ENCODE data around the gene VSTM5.

Gene VSTM5

DNA sequence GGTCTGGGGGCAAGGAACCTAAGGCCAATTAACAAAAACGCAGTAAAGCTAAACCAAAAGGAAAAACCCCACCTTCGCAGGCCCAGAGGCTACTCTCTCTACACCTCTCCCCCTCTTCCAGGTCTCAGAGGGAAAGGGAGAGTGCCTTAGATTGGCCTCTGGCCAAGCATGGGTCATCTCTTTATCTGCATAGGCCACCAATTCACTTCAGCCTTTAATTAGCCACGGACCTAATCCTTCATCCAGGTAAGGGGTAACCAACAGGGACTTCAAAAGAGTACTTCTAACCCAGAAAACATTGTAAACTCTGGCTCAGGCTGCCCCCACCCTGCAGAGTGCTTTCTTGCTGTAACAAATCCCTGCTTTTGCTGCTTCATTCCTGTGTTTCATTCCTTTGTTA lies 9.4 kb downstream of the VSTM5 start:
- TF ChIP-seq POLR2AphosphoS5 (IDR thresholded peaks at IDR 0.05; ENCODE audit: low read depth, low read length), result no peak
- TF ChIP-seq POLR2A (IDR thresholded peaks at IDR 0.05; ENCODE audit: low read depth, low read length), result no peak
- no peak for TF ChIP-seq TAF1 (IDR thresholded peaks at IDR 0.05; ENCODE audit: borderline replicate concordance, low read depth, low read length)
- DNase-seq (ENCODE audit: insufficient read length), result no peak
- FAIRE-seq, result no peak

DNA sequence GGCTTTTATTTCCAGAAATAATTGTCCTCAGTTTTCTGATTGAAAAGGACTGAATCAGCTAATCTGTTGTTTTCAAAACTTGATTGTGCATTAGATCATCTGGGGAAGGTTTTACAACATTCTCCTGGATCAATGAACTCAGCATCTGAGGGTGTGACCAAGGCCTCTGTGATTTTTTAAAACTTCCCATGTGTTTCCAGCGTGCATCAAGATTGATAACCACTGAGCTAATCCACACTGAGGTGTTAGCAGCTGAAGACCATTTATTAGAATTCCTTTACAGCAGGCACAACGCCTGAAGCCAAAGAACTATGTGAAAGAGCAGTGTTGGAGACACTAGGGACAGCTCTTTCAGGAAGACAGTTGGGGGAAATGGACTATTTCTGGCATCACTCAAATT lies 10.2 kb downstream of the VSTM5 start:
- DNase-seq (ENCODE audit: insufficient read length) (no peak), FAIRE-seq (no peak)
- no peak for TF ChIP-seq TAF1 (IDR thresholded peaks at IDR 0.05; ENCODE audit: borderline replicate concordance, low read depth, low read length)
- TF ChIP-seq POLR2AphosphoS5 (IDR thresholded peaks at IDR 0.05; ENCODE audit: low read depth, low read length), result no peak
- no peak for TF ChIP-seq POLR2A (IDR thresholded peaks at IDR 0.05; ENCODE audit: low read depth, low read length)

DNA sequence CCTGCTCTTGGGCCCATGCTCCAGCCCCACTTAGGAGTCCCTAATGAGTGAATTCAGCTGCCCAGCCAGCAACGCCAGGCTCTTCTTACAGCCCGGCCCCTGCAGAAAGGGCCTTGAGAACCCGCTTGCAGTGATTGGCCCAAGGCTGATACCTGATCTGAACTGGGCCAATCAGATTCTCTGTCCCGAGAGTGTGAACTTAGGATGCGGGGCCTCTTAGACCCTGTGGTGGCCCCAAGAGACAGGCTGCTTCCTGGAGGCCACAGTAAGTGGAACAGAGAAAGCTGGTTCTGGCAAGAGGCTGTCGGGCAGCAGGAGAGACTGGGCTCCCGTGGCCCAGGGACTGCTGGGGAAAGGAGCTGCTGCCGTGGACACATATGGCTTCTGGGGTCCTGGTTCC lies 11.5 kb downstream of the VSTM5 start:
- DNase-seq (ENCODE audit: insufficient read length) (no peak), FAIRE-seq (no peak)
- TF ChIP-seq POLR2A (IDR thresholded peaks at IDR 0.05; ENCODE audit: low read depth, low read length) (no peak), POLR2AphosphoS5 (IDR thresholded peaks at IDR 0.05; ENCODE audit: low read depth, low read length) (no peak), TAF1 (IDR thresholded peaks at IDR 0.05; ENCODE audit: borderline replicate concordance, low read depth, low read length) (no peak)

DNA sequence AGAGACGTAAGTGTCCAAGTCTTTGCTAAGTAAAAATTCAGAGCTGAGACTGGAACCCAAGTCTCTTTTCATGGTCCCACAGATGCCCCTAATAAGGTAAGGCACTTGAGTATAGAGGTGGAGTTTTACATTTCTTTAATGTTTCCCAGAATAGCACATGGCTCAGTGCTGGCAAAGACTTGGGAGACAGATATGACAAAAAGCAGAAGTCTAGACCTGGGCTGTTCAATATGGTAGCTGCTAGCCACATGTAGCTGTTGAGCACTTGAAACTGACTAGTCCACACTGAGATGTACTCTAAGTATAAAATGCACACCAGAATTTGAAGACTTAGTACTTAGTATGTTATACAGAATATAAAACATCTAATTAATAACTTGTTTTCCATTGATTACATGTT lies 17.6 kb downstream of the VSTM5 start:
- no peak for FAIRE-seq
- TF ChIP-seq POLR2AphosphoS5 (IDR thresholded peaks at IDR 0.05; ENCODE audit: low read depth, low read length), result no peak
- TF ChIP-seq TAF1 (IDR thresholded peaks at IDR 0.05; ENCODE audit: borderline replicate concordance, low read depth, low read length), result no peak
- no peak for TF ChIP-seq POLR2A (IDR thresholded peaks at IDR 0.05; ENCODE audit: low read depth, low read length)
- no peak for DNase-seq (ENCODE audit: insufficient read length)

DNA sequence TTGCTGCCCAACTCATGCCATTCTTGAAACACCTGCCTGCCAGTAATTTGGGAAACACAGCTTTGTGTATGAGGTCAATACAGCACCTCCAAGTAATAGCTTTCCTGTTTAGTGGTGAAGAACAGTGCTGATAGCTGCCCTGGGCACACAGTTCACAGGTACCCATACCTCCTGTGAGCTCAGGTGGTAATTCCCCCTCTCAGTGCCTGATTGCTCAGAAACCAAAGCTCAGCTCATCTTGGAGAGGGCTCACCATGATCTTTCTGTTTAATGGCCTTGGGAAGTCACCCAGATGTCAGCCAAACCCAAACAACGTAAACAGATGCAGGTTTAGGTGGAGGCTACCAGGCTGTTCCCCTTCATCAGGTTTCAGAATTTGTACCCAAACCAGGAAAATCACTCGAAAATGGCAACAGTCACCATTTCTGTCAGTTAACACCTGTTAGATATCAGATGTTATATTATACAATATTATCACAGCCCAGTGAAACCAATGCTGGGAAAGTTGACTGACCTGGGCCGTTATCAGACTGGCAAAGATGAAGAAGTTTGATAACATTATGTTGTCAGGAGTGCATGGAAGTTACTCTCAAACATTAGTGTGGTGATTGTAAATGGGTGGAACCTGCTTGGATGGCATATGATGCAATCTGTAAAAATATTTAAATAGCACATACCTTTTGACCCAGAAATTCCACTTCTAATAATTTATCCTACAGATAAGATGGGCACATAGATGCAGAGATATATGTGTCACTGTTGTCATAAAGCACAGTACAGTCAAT lies 18.9 kb downstream of the VSTM5 start:
- TF ChIP-seq POLR2A (IDR thresholded peaks at IDR 0.05; ENCODE audit: low read depth, low read length) (no peak), POLR2AphosphoS5 (IDR thresholded peaks at IDR 0.05; ENCODE audit: low read depth, low read length) (no peak), TAF1 (IDR thresholded peaks at IDR 0.05; ENCODE audit: borderline replicate concordance, low read depth, low read length) (no peak)
- FAIRE-seq, result no peak
- DNase-seq (ENCODE audit: insufficient read length), result no peak

DNA sequence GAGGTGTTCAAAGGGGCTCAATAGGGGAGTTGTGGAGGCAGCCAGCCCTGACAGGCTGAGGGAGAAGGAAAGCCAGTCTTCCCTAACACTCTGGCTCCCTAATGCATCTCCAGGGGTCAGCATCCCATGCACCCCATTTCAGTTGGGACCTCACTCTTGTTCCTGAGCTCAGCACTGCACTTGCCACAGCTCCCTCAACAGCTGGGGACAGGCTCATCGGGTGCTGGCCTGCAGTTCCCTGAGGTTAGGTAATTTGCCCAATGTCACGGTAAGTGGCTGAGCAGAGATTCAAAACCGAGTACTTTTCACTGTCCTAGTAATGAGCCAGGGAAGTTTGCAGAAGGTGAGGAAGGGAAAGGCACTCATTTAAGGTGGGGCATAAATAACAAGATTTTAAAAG lies 20.8 kb downstream of the VSTM5 start:
- no peak for FAIRE-seq

DNA sequence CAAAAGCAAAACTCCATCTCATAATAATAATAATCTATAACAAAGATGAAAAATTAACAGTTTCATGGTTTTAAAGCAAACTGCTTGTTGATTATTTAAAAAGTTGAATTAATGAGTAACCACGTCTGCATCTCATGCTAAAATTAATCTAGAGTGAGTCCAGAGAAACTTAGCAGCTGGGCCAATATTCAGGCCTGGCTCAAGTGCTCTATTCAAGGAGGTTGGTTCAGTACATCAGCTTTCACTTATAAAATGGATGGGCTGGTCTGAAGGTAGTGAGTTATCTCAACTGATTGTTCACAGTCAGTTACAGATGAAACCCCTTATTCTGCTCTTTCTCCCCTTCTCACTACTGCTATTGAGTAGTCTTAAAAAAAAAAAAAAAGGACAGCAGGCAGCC lies 23.1 kb downstream of the VSTM5 start:
- no peak for TF ChIP-seq TAF1 (IDR thresholded peaks at IDR 0.05; ENCODE audit: borderline replicate concordance, low read depth, low read length)
- FAIRE-seq, result no peak
- DNase-seq (ENCODE audit: insufficient read length), result no peak

More for the DNA sequence above, 20.8 kb downstream of the VSTM5 start:
- DNase-seq (ENCODE audit: insufficient read length), result no peak
- TF ChIP-seq TAF1 (IDR thresholded peaks at IDR 0.05; ENCODE audit: borderline replicate concordance, low read depth, low read length), result no peak
- no peak for TF ChIP-seq POLR2A (IDR thresholded peaks at IDR 0.05; ENCODE audit: low read depth, low read length)
- TF ChIP-seq POLR2AphosphoS5 (IDR thresholded peaks at IDR 0.05; ENCODE audit: low read depth, low read length), result no peak

DNA sequence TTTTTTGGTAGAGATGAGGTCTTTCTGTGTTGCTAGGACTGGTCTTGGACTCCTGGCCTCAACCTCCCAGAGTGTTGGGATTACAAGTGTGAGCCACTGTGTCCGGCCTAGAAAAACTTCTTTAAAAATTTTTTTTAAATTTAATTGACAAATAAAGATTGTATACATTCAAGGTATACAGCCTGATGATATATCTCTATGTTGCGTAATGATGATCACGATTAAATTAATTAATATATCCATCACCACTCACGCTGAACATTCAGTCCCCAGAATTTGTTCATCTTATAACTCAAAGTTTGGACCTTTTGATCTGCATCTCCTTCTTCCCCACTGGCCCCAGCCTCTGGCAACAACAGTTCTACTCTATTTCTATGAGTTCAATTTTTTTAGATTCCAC lies 27.2 kb downstream of the VSTM5 start:
- FAIRE-seq (no peak), DNase-seq (ENCODE audit: insufficient read length) (no peak)
- TF ChIP-seq TAF1 (IDR thresholded peaks at IDR 0.05; ENCODE audit: borderline replicate concordance, low read depth, low read length), result no peak
- TF ChIP-seq POLR2AphosphoS5 (IDR thresholded peaks at IDR 0.05; ENCODE audit: low read depth, low read length), result no peak
- TF ChIP-seq POLR2A (IDR thresholded peaks at IDR 0.05; ENCODE audit: low read depth, low read length), result no peak

DNA sequence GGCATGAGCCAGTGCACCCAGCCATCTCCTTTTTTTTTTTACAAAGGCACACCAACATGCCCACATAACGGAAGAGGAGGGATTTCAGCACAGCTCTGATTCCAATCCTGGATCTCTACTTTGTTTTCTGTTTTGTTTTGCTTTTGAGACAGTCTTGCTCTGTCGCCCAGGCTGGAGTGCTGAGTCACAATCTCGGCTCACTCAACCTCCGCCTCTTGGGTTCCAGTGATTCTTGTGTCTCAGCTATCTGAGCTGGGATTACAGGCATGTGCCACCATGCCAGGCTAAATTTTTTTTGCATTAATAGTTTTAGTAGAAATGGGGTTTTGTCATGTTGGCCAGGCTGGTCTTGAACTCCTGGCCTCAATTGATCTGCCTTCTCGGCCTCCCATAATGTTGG lies 28.1 kb downstream of the VSTM5 start:
- no peak for DNase-seq (ENCODE audit: insufficient read length)
- no peak for FAIRE-seq
- TF ChIP-seq TAF1 (IDR thresholded peaks at IDR 0.05; ENCODE audit: borderline replicate concordance, low read depth, low read length) (no peak), POLR2A (IDR thresholded peaks at IDR 0.05; ENCODE audit: low read depth, low read length) (no peak), POLR2AphosphoS5 (IDR thresholded peaks at IDR 0.05; ENCODE audit: low read depth, low read length) (no peak)

DNA sequence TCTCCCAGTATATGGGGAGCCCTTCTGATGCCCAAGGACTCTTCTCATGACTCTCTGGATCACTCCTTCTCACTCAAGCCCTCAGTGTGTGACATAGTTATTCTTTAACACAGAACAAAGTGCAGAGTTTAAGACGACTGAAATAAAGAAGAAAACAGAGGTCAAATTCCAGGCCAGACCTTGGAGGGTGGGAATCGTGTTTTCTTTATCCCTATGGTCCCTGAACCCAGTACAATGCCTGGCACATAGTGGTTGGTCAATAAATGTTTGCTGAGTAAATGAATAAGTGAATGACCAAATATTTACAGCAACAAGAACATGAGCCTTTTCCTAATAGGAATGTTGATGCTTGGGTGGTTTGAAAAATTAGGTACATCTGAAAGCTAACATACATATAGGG lies 28.8 kb downstream of the VSTM5 start:
- no peak for TF ChIP-seq POLR2A (IDR thresholded peaks at IDR 0.05; ENCODE audit: low read depth, low read length)
- no peak for TF ChIP-seq TAF1 (IDR thresholded peaks at IDR 0.05; ENCODE audit: borderline replicate concordance, low read depth, low read length)
- TF ChIP-seq POLR2AphosphoS5 (IDR thresholded peaks at IDR 0.05; ENCODE audit: low read depth, low read length), result no peak
- FAIRE-seq, result no peak

DNA sequence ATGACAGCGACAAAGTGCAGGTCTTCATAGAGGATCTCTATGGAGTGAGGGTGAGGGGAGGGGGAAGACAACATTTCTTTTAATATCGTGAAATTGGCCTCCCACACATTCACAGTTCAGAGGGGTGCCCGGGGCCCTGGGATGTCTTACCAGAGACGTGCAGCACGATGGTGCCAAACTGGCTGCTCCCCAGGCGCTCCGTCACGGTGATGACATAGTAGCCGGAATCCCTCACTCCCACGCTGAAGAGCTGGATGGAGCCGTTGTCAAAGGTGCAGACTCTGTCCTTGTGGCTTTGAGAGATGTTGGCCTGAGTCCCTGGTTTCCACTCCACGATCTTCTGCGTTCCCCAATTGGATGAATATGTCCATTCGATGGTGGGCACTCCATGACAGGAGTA lies 29.6 kb downstream of the VSTM5 start:
- no peak for FAIRE-seq
- TF ChIP-seq TAF1 (IDR thresholded peaks at IDR 0.05; ENCODE audit: borderline replicate concordance, low read depth, low read length), result no peak
- no peak for TF ChIP-seq POLR2AphosphoS5 (IDR thresholded peaks at IDR 0.05; ENCODE audit: low read depth, low read length)
- no peak for TF ChIP-seq POLR2A (IDR thresholded peaks at IDR 0.05; ENCODE audit: low read depth, low read length)
- no peak for DNase-seq (ENCODE audit: insufficient read length)

More for the DNA sequence above, 28.8 kb downstream of the VSTM5 start:
- no peak for DNase-seq (ENCODE audit: insufficient read length)

DNA sequence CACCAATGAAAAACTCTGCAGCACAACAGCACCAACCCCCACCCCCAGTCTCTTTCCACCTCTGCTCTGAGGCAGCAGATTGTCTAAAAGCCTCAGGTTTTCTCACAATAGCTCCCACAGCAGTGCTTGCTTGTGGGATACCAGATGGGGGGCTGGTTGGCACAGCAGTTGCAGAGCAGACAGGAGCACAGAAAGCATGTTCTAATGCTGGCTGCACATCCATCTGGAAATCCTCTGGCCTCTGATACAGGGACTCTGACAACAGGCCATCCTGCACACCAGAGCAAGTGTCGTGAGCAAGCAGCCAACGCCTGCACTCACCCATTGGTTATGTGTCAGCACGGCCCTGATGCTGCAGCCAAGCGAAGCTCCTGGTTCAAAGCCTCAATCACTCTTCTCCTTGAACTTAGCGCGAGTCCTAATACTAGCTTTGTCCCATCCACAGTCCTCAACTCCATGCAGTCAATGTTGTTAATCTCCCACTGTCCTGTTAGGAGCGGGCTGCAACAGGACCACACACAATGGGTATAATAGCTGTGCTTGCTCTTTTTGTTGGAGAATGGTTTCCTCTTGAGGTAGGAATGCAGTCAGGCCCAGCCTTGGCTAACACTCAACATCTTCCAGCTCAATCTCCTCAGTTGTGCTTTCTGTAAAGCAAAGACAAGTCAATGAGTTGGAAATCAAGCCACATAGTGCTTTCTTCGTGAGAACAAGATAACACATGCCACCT lies 30.3 kb downstream of the VSTM5 start:
- FAIRE-seq, result no peak
- TF ChIP-seq POLR2A (IDR thresholded peaks at IDR 0.05; ENCODE audit: low read depth, low read length), result no peak
- no peak for TF ChIP-seq TAF1 (IDR thresholded peaks at IDR 0.05; ENCODE audit: borderline replicate concordance, low read depth, low read length)
- no peak for TF ChIP-seq POLR2AphosphoS5 (IDR thresholded peaks at IDR 0.05; ENCODE audit: low read depth, low read length)
- DNase-seq (ENCODE audit: insufficient read length), result no peak
